ENCODE data around the gene PLD5.

The PLD5 gene

GRCh38 chr1:242534753-242535152 lies 10.3 kb upstream of the PLD5 start:
- Mint-ChIP-seq H3K27me3 (ENCODE audit: low read depth, poor library complexity) (peaks cover 6% of the 10 kb centered on the region), H3K36me3 (ENCODE audit: low read depth) (no peaks in the 10 kb centered on the region), H3K9me3 (no peaks in the 10 kb centered on the region), H3K4me1 (no peaks in the 10 kb centered on the region), H3K27ac (no peak overlapping the region), H3K4me3 (no peak overlapping the region)
- DNase-seq, result no peak
- TF ChIP-seq CTCF (IDR thresholded peaks at IDR 0.05), result no peak

- no peak overlapping the region for H3K4me3 Mint-ChIP-seq
- no peaks in the 10 kb centered on the region for H3K9me3 Mint-ChIP-seq
- H3K27ac Mint-ChIP-seq, result no peak overlapping the region
- no peaks in the 10 kb centered on the region for H3K36me3 Mint-ChIP-seq (ENCODE audit: low read depth)
- no peak for DNase-seq
- peaks cover 35% of the 10 kb centered on the region for H3K27me3 Mint-ChIP-seq (ENCODE audit: low read depth, poor library complexity)
- peaks cover 1% of the 10 kb centered on the region for H3K4me1 Mint-ChIP-seq
- TF ChIP-seq CTCF (IDR thresholded peaks at IDR 0.05), result no peak
These were observed 6.3 kb upstream of the PLD5 start for GRCh38 chr1:242530761-242531160.

- peaks cover 77% of the 10 kb centered on the region for H3K27me3 Mint-ChIP-seq (ENCODE audit: low read depth, poor library complexity)
- H3K9me3 Mint-ChIP-seq, result no peaks in the 10 kb centered on the region
- no peaks in the 10 kb centered on the region for H3K36me3 Mint-ChIP-seq (ENCODE audit: low read depth)
- no peak overlapping the region for H3K27ac Mint-ChIP-seq
- no peak for TF ChIP-seq CTCF (IDR thresholded peaks at IDR 0.05)
- peaks cover 10% of the 10 kb centered on the region for H3K4me1 Mint-ChIP-seq
- peak overlapping the region; percentile 88 for H3K4me3 Mint-ChIP-seq
- no peak for DNase-seq
These were observed 1.3 kb upstream of the PLD5 start for GRCh38 chr1:242525769-242526168.

- DNase-seq, result no peak
- no peaks in the 10 kb centered on the region for H3K9me3 Mint-ChIP-seq
- H3K36me3 Mint-ChIP-seq (ENCODE audit: low read depth), result no peaks in the 10 kb centered on the region
- H3K4me1 Mint-ChIP-seq, result peaks cover 10% of the 10 kb centered on the region
- no peak overlapping the region for H3K27ac Mint-ChIP-seq
- peak overlapping the region; percentile 88 for H3K4me3 Mint-ChIP-seq
- TF ChIP-seq CTCF (IDR thresholded peaks at IDR 0.05), result no peak
- H3K27me3 Mint-ChIP-seq (ENCODE audit: low read depth, poor library complexity), result peaks cover 81% of the 10 kb centered on the region
These were observed 844 bp upstream of the PLD5 start for GRCh38 chr1:242525360-242525722.

- peak overlapping the region; percentile 75 for H3K4me3 Mint-ChIP-seq
- peak; percentile 84 for DNase-seq
- no peak overlapping the region for H3K27ac Mint-ChIP-seq
- TF ChIP-seq CTCF (IDR thresholded peaks at IDR 0.05), result no peak
- H3K36me3 Mint-ChIP-seq (ENCODE audit: low read depth), result no peaks in the 10 kb centered on the region
- H3K27me3 Mint-ChIP-seq (ENCODE audit: low read depth, poor library complexity), result peaks cover 89% of the 10 kb centered on the region
- H3K4me1 Mint-ChIP-seq, result peaks cover 10% of the 10 kb centered on the region
- H3K9me3 Mint-ChIP-seq, result no peaks in the 10 kb centered on the region
These were observed 552 bp downstream of the PLD5 start for GRCh38 chr1:242523719-242524570.

Data from nephron progenitor cell (in vitro differentiated cells).